Caco-2 (cell line): Measurements from ENCODE around the gene PRKCI. TPM values are rescaled to one million over a fixed set of nuclear protein-coding genes. Genes with fewer than 3 reads are reported as not detected.

Experiments used
- BruUV-seq: library from RNA; stranded (reverse); fragments of 400-500 nt; replicated peaks from 2 replicates; lab custom pipeline; 2021; lab: Mats Ljungman, UMichigan
- CTCF ChIA-PET: fragments of 300-600 bp; sonication (Branson Sonifier 250); formaldehyde crosslinking; loops from one replicate; lab custom pipeline; 2022; ENCODE audit warnings: antibody characterized with exemption; lab: Charles Lee
- POLR2A ChIA-PET: fragments of 300-600 bp; sonication (Branson Sonifier 250); formaldehyde crosslinking; loops from one replicate; lab custom pipeline; 2022; ENCODE audit warnings: antibody characterized with exemption; lab: Charles Lee
- DNase-seq, 2 experiments: peaks; one replicate each; pipeline versions ENCODE4 v3.0.0 to v3.0.0-alpha.2; 2020 to 2022
- H3K27me3 ChIP-seq: replicated peaks from 2 replicates; pipeline ENCODE4 v1.6.0; 2011; ENCODE audit warnings: low read length; ENCODE audit not compliant: control insufficient read depth, insufficient read depth
- H3K36me3 ChIP-seq: 2 replicates; pipeline ENCODE4 v1.5.1; 2011; ENCODE audit warnings: low read length; ENCODE audit not compliant: control insufficient read depth, insufficient read depth
- H3K4me1 ChIP-seq: fragments of 250-450 bp; sonication (Bioruptor Pico); 2 replicates; pipeline ENCODE4 v1.5.1; 2020; ENCODE audit warnings: mild to moderate bottlenecking
- H3K4me3 ChIP-seq: 2 replicates; pipeline ENCODE4 v1.5.1; 2011; ENCODE audit warnings: low read depth, mild to moderate bottlenecking, control low read depth, low read length
- H3K9me3 ChIP-seq: fragments of 250-450 bp; sonication (Bioruptor Pico); 2 replicates; pipeline ENCODE4 v1.5.1; 2020; ENCODE audit warnings: mild to moderate bottlenecking, moderate library complexity
- H3K27ac Mint-ChIP-seq: one replicate; pipeline ENCODE4 v1.8.0; 2022; ENCODE audit warnings: mixed read lengths; ENCODE audit not compliant: unreplicated experiment
- H3K27me3 Mint-ChIP-seq: one replicate; pipeline ENCODE4 v1.8.0; 2022; ENCODE audit warnings: mixed read lengths; ENCODE audit not compliant: insufficient read depth, unreplicated experiment
- H3K36me3 Mint-ChIP-seq: one replicate; pipeline ENCODE4 v1.8.0; 2022; ENCODE audit warnings: mild to moderate bottlenecking, mixed read lengths; ENCODE audit not compliant: insufficient read depth, unreplicated experiment
- H3K4me1 Mint-ChIP-seq: one replicate; pipeline ENCODE4 v1.8.0; 2022; ENCODE audit warnings: low read depth, mixed read lengths; ENCODE audit not compliant: unreplicated experiment
- H3K4me3 Mint-ChIP-seq: one replicate; pipeline ENCODE4 v1.8.0; 2022; ENCODE audit warnings: mild to moderate bottlenecking, moderate library complexity, mixed read lengths; ENCODE audit not compliant: unreplicated experiment
- H3K9me3 Mint-ChIP-seq: one replicate; pipeline ENCODE4 v1.8.0; 2022; ENCODE audit warnings: mixed read lengths; ENCODE audit not compliant: unreplicated experiment
- CTCF ChIP-seq, 2 experiments: fragments of 200-600 bp in 1 of 2; IDR thresholded peaks; 1 replicate in 1 of 2; 2 replicates in 1 of 2; pipeline versions ENCODE4 v1.5.1 to v1.8.0; 2011 to 2022; ENCODE audit warnings: antibody characterized with exemption in 1 of 2, control low read depth in 1 of 2, inconsistent platforms in 1 of 2, low read depth in 1 of 2, low read length in 1 of 2, mild to moderate bottlenecking in 1 of 2, moderate library complexity in 1 of 2; ENCODE audit not compliant: insufficient read depth in 1 of 2, severe bottlenecking in 1 of 2, unreplicated experiment in 1 of 2
- intact Hi-C: fragments of 100-400 bp; cut with micrococcal nuclease; formaldehyde crosslinking; loops from one replicate; pipeline ENCODE4 v1.10.0; 2022; ENCODE audit not compliant: unreplicated experiment
- total RNA-seq: library from RNA; stranded (reverse); gene quantifications from 2 replicates; pipeline ENCODE4 v1.2.3, GENCODE V29; 2022

PRKCI gene
- total RNA-seq, 1 experiment from 2014 or later = 45.8 TPM

GRCh38 chr3:170321321-170322034, 99.3 kb downstream of the PRKCI start:
- DNase-seq = no peak
- Histone ChIP-seq H3K9me3 (no peaks in the 10 kb centered on the region), H3K4me3 (no peak overlapping the region), H3K4me1 (peaks cover 12% of the 10 kb centered on the region), H3K27me3 (no peaks in the 10 kb centered on the region), H3K36me3 (no peaks in the 10 kb centered on the region)
- Mint-ChIP-seq H3K36me3 (no peaks in the 10 kb centered on the region), H3K4me3 (no peak overlapping the region), H3K4me1 (peaks cover 6% of the 10 kb centered on the region), H3K9me3 (no peaks in the 10 kb centered on the region), H3K27me3 (no peaks in the 10 kb centered on the region), H3K27ac (no peak overlapping the region)
- no peak for TF ChIP-seq CTCF (IDR thresholded peaks at IDR 0.05; ENCODE audit: insufficient read depth in 1 of 2, low read depth in 1 of 2, low read length in 1 of 2, severe bottlenecking in 1 of 2, unreplicated experiment in 1 of 2)
- CTCF ChIA-PET = no interaction called here
- intact Hi-C loops = no loop called here
- no TSS peak for BruUV-seq
- POLR2A ChIA-PET = interaction anchor here (1.2 kb wide), 1 partner anchor 36 kb away, joined by 3 read pairs; no protein-coding TSS in a partner anchor

- ChIA-PET CTCF (no interaction called here), POLR2A (no interaction called here)
- Mint-ChIP-seq H3K4me3 (no peak overlapping the region), H3K27me3 (no peaks in the 10 kb centered on the region), H3K36me3 (no peaks in the 10 kb centered on the region), H3K4me1 (peaks cover 6% of the 10 kb centered on the region), H3K9me3 (no peaks in the 10 kb centered on the region), H3K27ac (no peak overlapping the region)
- no peaks in the 10 kb centered on the region for H3K27me3 ChIP-seq
- intact Hi-C loops = no loop called here
- TF ChIP-seq CTCF (IDR thresholded peaks at IDR 0.05; ENCODE audit: insufficient read depth in 1 of 2, low read depth in 1 of 2, low read length in 1 of 2, severe bottlenecking in 1 of 2, unreplicated experiment in 1 of 2) = no peak
- peaks cover 12% of the 10 kb centered on the region for H3K4me1 ChIP-seq
- H3K36me3 ChIP-seq = no peaks in the 10 kb centered on the region
- no peaks in the 10 kb centered on the region; the same call in 1 of the 2 replicates for H3K9me3 ChIP-seq
- no peak for DNase-seq
- no TSS peak for BruUV-seq
- H3K4me3 ChIP-seq = no peak overlapping the region
Observed at GRCh38 chr3:170322566-170323269, 100.5 kb downstream of the PRKCI start.

- H3K27ac Mint-ChIP-seq = no peak overlapping the region
- peaks cover 6% of the 10 kb centered on the region for H3K4me1 Mint-ChIP-seq
- Histone ChIP-seq H3K4me3 (no peak overlapping the region), H3K9me3 (no peaks in the 10 kb centered on the region; the same call in 1 of the 2 replicates), H3K27me3 (no peaks in the 10 kb centered on the region), H3K36me3 (no peaks in the 10 kb centered on the region), H3K4me1 (peaks cover 12% of the 10 kb centered on the region)
- no peaks in the 10 kb centered on the region for H3K9me3 Mint-ChIP-seq
- intact Hi-C loops = no loop called here
- H3K4me3 Mint-ChIP-seq = no peak overlapping the region
- no peak for TF ChIP-seq CTCF (IDR thresholded peaks at IDR 0.05; ENCODE audit: insufficient read depth in 1 of 2, low read depth in 1 of 2, low read length in 1 of 2, severe bottlenecking in 1 of 2, unreplicated experiment in 1 of 2)
- no peak for DNase-seq
- BruUV-seq = no TSS peak
- ChIA-PET POLR2A (interaction anchor here (0.7 kb wide), 1 partner anchor 547 kb away, joined by 12 read pairs; the partner anchor contains the start of gene RPL22L1), CTCF (interaction anchor here (0.6 kb wide), 2 partner anchors 55 to 242 kb away, joined by 3 to 6 read pairs; no protein-coding TSS in a partner anchor)
- no peaks in the 10 kb centered on the region for H3K36me3 Mint-ChIP-seq
- no peaks in the 10 kb centered on the region for H3K27me3 Mint-ChIP-seq
Observed at GRCh38 chr3:170323331-170323730, 101.1 kb downstream of the PRKCI start.
